NCI-H146 (cell line): ENCODE results near the gene CACNB1.

Experiments
- DNase-seq: peaks from one replicate; lab custom pipeline; 2025; lab: John Stamatoyannopoulos, UW

Gene CACNB1

GRCh38 chr17:39225959-39226683, 28.7 kb upstream of the CACNB1 start:
- DNase-seq: peak; percentile 83

- DNase-seq: no peak
These were observed 28.0 kb upstream of the CACNB1 start, which contains the start of gene STAC2 for GRCh38 chr17:39225308-39225958. Gene STAC2 (minus strand): TSS chr17:39225945. CDS start chr17:39225502, 443 bp downstream.

GRCh38 chr17:39224778-39225307, 27.4 kb upstream of the CACNB1 start:
- no peak for DNase-seq

- DNase-seq: no peak
These were observed 26.7 kb upstream of the CACNB1 start for GRCh38 chr17:39223907-39224777.

GRCh38 chr17:39222866-39223834, 25.7 kb upstream of the CACNB1 start:
- no peak for DNase-seq

GRCh38 chr17:39222151-39222550, 24.7 kb upstream of the CACNB1 start:
- DNase-seq: no peak

GRCh38 chr17:39221572-39221971, 24.1 kb upstream of the CACNB1 start:
- no peak for DNase-seq

GRCh38 chr17:39219647-39220154, 22.2 kb upstream of the CACNB1 start:
- no peak for DNase-seq

- DNase-seq: no peak
These were observed 21.4 kb upstream of the CACNB1 start for GRCh38 chr17:39218906-39219305.

- no peak for DNase-seq
These were observed 20.4 kb upstream of the CACNB1 start for GRCh38 chr17:39217734-39218369.

- no peak for DNase-seq
These were observed 16.4 kb upstream of the CACNB1 start for GRCh38 chr17:39213852-39214251.

GRCh38 chr17:39212841-39213480, 15.5 kb upstream of the CACNB1 start:
- DNase-seq: no peak

GRCh38 chr17:39212195-39212810, 14.8 kb upstream of the CACNB1 start:
- DNase-seq: no peak

GRCh38 chr17:39210093-39210434, 12.6 kb upstream of the CACNB1 start:
- DNase-seq: no peak

GRCh38 chr17:39209317-39210092, 12.0 kb upstream of the CACNB1 start:
- peak; percentile 31 for DNase-seq

- peak; percentile 22 for DNase-seq
These were observed 11.4 kb upstream of the CACNB1 start for GRCh38 chr17:39208893-39209292.

- no peak for DNase-seq
These were observed 10.7 kb upstream of the CACNB1 start for GRCh38 chr17:39208136-39208535.

GRCh38 chr17:39205112-39205526, 7.7 kb upstream of the CACNB1 start:
- DNase-seq: no peak

- DNase-seq: no peak
These were observed 6.8 kb upstream of the CACNB1 start for GRCh38 chr17:39204245-39204644.
